Smooth muscle cell (in vitro differentiated cells): ENCODE data around the gene ACCS. TPM values are rescaled to one million over a fixed set of nuclear protein-coding genes. Genes with fewer than 3 reads are reported as not detected.
A peak's percentile ranks its signal among the peaks of the same experiment; 100 is the strongest.

Experiments
- DNase-seq: peaks from one replicate; lab custom pipeline; 2025; ENCODE audit not compliant: unreplicated experiment; lab: John Stamatoyannopoulos, UW
- H2AFZ ChIP-seq: fragments of 200-600 bp; sonication (generic); 2 replicates; pipeline ENCODE4 v1.6.0; 2016; ENCODE audit warnings: antibody characterized with exemption, low read depth, mild to moderate bottlenecking
- H3F3A ChIP-seq: fragments of 200-600 bp; sonication (generic); 2 replicates; pipeline ENCODE4 v1.6.0; 2017; ENCODE audit warnings: antibody characterized with exemption, low read depth
- H3K27ac ChIP-seq: fragments of 200-600 bp; sonication (generic); 2 replicates; pipeline ENCODE4 v1.5.1; 2016; ENCODE audit warnings: low read depth, mild to moderate bottlenecking
- H3K27me3 ChIP-seq: fragments of 200-600 bp; sonication (generic); 2 replicates; pipeline ENCODE4 v1.6.1; 2016; ENCODE audit warnings: low read depth, mild to moderate bottlenecking
- H3K36me3 ChIP-seq: fragments of 200-600 bp; sonication (generic); 2 replicates; pipeline ENCODE4 v1.5.1; 2016; ENCODE audit warnings: low read depth
- H3K4me1 ChIP-seq: fragments of 200-600 bp; sonication (generic); 2 replicates; pipeline ENCODE4 v1.5.1; 2016; ENCODE audit warnings: low read depth
- H3K4me2 ChIP-seq: fragments of 200-600 bp; sonication (generic); 2 replicates; pipeline ENCODE4 v1.6.0; 2016; ENCODE audit warnings: mild to moderate bottlenecking
- H3K4me3 ChIP-seq: fragments of 200-600 bp; sonication (generic); 2 replicates; pipeline ENCODE4 v1.5.1; 2016; ENCODE audit warnings: mild to moderate bottlenecking
- H3K79me2 ChIP-seq: fragments of 200-600 bp; sonication (generic); 2 replicates; pipeline ENCODE4 v1.6.0; 2016; ENCODE audit warnings: low read depth, mild to moderate bottlenecking
- H3K9ac ChIP-seq: fragments of 200-600 bp; sonication (generic); 2 replicates; pipeline ENCODE4 v1.6.0; 2016; ENCODE audit warnings: low read depth
- H3K9me3 ChIP-seq: fragments of 200-600 bp; sonication (generic); replicated peaks from 2 replicates; pipeline ENCODE4 v1.5.1; 2016; ENCODE audit warnings: low read depth
- H4K20me1 ChIP-seq: fragments of 200-600 bp; sonication (generic); 2 replicates; pipeline ENCODE4 v1.6.0; 2016; ENCODE audit warnings: low read depth
- CTCF ChIP-seq: fragments of 200-600 bp; sonication (generic); IDR thresholded peaks from 2 replicates; pipeline ENCODE4 v1.5.1; 2017; ENCODE audit warnings: borderline replicate concordance, mild to moderate bottlenecking, antibody characterized with exemption; ENCODE audit not compliant: insufficient read depth, poor library complexity, severe bottlenecking
- WGBS: methylation state at CpG from one replicate; pipeline ENCODE4 v1.1.7; 2016; ENCODE audit warnings: low lambda C conversion rate; 5-methylcytosine and 5-hydroxymethylcytosine counted together
- polyA plus RNA-seq: library from polyadenylated mRNA; unstranded; fragments of >200 nt; fragmentation: Nextera tagmentation; extraction: Ambion mirVana; gene quantifications from 2 replicates; pipeline ENCODE4 v1.2.1, GENCODE V29; 2016
- total RNA-seq: library from RNA; depleted of rRNA; stranded (reverse); fragments of >200 nt; gene quantifications from 2 replicates; pipeline ENCODE4 v1.2.3, GENCODE V29; 2014

The ACCS gene
- total RNA-seq (1.6 and 3.5 TPM in 2 replicates), polyA plus RNA-seq (4.1 and 11.3 TPM in 2 replicates)

GRCh38 chr11:44065841-44066731 is at the start of gene ACCS:
Gene ACCS (plus strand): TSS chr11:44066270. CDS start chr11:44067628, 1,358 bp downstream.
- H3F3A ChIP-seq = no peaks in the 10 kb centered on the region
- H3K27me3 ChIP-seq = no peaks in the 10 kb centered on the region
- H2AFZ ChIP-seq = peak within 1 kb of the TSS; percentile 96
- DNase-seq = peak; percentile 74
- 3% methylated on average over 54 of the region's 70 CpGs for WGBS
- no peaks in the 10 kb centered on the region for H3K36me3 ChIP-seq
- peak; percentile 73 for TF ChIP-seq CTCF
- H3K4me3 ChIP-seq = peak within 1 kb of the TSS; percentile 58
- H3K79me2 ChIP-seq = no peaks in the 10 kb centered on the region
- no peaks in the 10 kb centered on the region for H3K4me1 ChIP-seq
- H4K20me1 ChIP-seq = no peaks in the 10 kb centered on the region
- H3K4me2 ChIP-seq = peak within 1 kb of the TSS; percentile 88
- H3K9me3 ChIP-seq = no peaks in the 10 kb centered on the region
- peak within 1 kb of the TSS; percentile 93 for H3K9ac ChIP-seq
- peak within 1 kb of the TSS; percentile 73 for H3K27ac ChIP-seq

- H3K4me1 ChIP-seq = no peaks in the 10 kb centered on the region
- 91% methylated on average over 2 of the region's 2 CpGs for WGBS
- no peak for TF ChIP-seq CTCF
- no peaks in the 10 kb centered on the region for H3F3A ChIP-seq
- no peak overlapping the region for H2AFZ ChIP-seq
- H3K79me2 ChIP-seq = no peaks in the 10 kb centered on the region
- H4K20me1 ChIP-seq = no peaks in the 10 kb centered on the region
- no peak for DNase-seq
- no peaks in the 10 kb centered on the region for H3K36me3 ChIP-seq
- peak overlapping the region; percentile 31 for H3K4me2 ChIP-seq
- no peak overlapping the region for H3K27ac ChIP-seq
- no peak overlapping the region for H3K9ac ChIP-seq
- no peaks in the 10 kb centered on the region for H3K9me3 ChIP-seq
- H3K4me3 ChIP-seq = no peak overlapping the region
- H3K27me3 ChIP-seq = no peaks in the 10 kb centered on the region
Measured at GRCh38 chr11:44016546-44017442, 49.3 kb upstream of the ACCS start.

- DNase-seq = no peak
- Histone ChIP-seq H4K20me1 (no peaks in the 10 kb centered on the region), H3K4me1 (no peaks in the 10 kb centered on the region), H3K27me3 (no peaks in the 10 kb centered on the region), H3K4me3 (no peak overlapping the region), H3K4me2 (no peak overlapping the region), H3K27ac (no peak overlapping the region), H3F3A (no peaks in the 10 kb centered on the region), H3K9ac (no peak overlapping the region), H2AFZ (no peak overlapping the region), H3K9me3 (no peaks in the 10 kb centered on the region), H3K36me3 (no peaks in the 10 kb centered on the region), H3K79me2 (no peaks in the 10 kb centered on the region)
- WGBS = 81% methylated on average over 3 of the region's 3 CpGs
- TF ChIP-seq CTCF = no peak
Measured at GRCh38 chr11:44017443-44018126, 48.5 kb upstream of the ACCS start.
